GM12891 (cell line): ENCODE results near the gene RPL28.
"Not testable (repeated sequence)": the region's sequence is repeated elsewhere in the genome, so short reads cannot be mapped to it uniquely, and the experiment has no call there.

ENCODE experiments used
- DNase-seq: peaks from one replicate; pipeline ENCODE4 v3.0.0; 2011; ENCODE audit warnings: low spot score; ENCODE audit not compliant: insufficient read length
- FAIRE-seq: peaks from 2 replicates; lab custom pipeline; 2011; peaks lifted over from hg19 to GRCh38; lab: Jason Lieb, UNC
- PAX5 ChIP-seq: IDR thresholded peaks from 2 replicates; pipeline ENCODE4 v1.6.1; 2011; ENCODE audit warnings: low read length, moderate library complexity, mild to moderate bottlenecking; ENCODE audit not compliant: insufficient read depth, severe bottlenecking
- POLR2A ChIP-seq: IDR thresholded peaks from 2 replicates; pipeline ENCODE4 v1.6.1; 2011; ENCODE audit warnings: low read depth, low read length, control low read depth
- POLR2AphosphoS5 ChIP-seq: IDR thresholded peaks from 2 replicates; pipeline ENCODE4 v1.6.1; 2011; ENCODE audit warnings: low read depth, low read length, control low read depth
- POU2F2 ChIP-seq: IDR thresholded peaks from 2 replicates; pipeline ENCODE4 v1.6.1; 2011; ENCODE audit warnings: low read depth, mild to moderate bottlenecking, control low read depth, low read length, moderate library complexity
- SPI1 ChIP-seq: IDR thresholded peaks from 2 replicates; pipeline ENCODE4 v1.6.1; 2011; ENCODE audit warnings: low read depth, low read length, control low read depth
- TAF1 ChIP-seq: IDR thresholded peaks from 2 replicates; pipeline ENCODE4 v1.6.1; 2011; ENCODE audit warnings: low read depth, low read length, control low read depth

Gene RPL28

DNA sequence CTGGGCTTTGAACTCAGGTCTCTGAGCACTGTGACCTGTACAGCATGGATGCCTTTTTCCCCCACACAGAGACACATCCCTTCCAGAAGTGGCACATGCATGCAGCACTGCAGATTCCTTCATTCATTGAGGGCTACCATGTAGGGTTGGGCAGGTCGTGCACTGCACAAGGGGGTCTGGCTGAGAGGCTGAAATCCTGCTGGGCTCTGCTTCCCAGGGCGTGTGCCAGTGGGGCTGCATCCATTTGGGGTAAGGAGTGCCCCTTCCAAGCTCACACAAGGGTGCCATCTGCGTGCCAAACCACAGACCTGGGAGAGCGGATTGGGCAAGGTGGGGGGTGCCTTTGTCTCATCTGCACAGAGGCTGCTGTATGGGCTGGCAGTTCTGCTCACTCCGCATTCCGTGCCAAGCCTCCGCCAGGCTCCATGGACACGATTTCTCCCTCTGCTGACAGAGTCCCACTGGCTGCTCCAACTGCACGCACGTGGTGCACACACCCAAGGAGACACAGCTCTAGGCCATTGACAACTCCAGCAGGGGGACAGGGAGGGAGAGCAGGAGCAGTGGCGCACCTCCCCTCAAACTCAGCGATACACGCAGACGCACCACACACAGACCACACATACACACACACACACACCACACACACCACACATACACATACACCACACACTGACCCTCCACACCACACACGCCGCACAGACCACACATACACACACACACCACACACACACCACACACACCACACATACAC, 61.9 kb downstream of the RPL28 start:
- DNase-seq = no peak
- no peak for FAIRE-seq
- TF ChIP-seq POLR2A (no peak), PAX5 (no peak), POU2F2 (no peak), POLR2AphosphoS5 (no peak), TAF1 (no peak), SPI1 (no peak)

DNA sequence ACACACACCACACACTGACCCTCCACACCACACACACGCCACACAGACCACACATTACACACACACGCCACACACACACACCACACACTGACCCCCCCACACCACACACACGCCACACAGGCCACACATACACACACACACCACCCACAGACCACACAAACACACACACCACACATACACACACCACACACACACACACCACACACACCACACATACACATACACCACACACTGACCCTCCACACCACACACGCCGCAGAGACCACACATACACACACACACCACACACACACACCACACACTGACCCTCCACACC, 62.4 kb downstream of the RPL28 start:
- not testable (repeated sequence) for DNase-seq, FAIRE-seq

DNA sequence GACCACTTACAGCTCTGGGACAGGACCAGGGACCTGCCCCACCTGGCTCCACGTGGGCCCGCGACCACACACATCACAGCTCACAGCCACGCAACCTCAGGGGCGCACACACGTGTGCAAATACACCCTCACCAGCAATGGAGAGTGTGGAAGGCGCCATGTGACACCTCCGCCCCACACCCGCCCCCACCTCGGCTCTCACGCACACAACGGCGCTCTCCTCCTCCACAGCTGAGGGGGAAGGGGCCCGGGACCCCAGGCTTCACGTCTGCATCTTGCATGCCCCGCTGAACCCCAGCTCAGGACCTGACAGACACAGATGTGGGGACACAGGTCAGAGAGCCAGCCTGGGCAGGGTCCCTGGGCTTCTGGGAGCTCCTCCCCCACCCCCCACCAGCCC, 63.7 kb downstream of the RPL28 start:
- no peak for FAIRE-seq
- TF ChIP-seq PAX5 (no peak), POU2F2 (no peak), TAF1 (no peak), SPI1 (no peak), POLR2AphosphoS5 (no peak), POLR2A (no peak)
- DNase-seq = no peak

GRCh38 chr19:55451163-55451964, 65.6 kb downstream of the RPL28 start:
- FAIRE-seq (no peak), DNase-seq (no peak)
- TF ChIP-seq POU2F2 = no peak
- no peak for TF ChIP-seq POLR2AphosphoS5

DNA sequence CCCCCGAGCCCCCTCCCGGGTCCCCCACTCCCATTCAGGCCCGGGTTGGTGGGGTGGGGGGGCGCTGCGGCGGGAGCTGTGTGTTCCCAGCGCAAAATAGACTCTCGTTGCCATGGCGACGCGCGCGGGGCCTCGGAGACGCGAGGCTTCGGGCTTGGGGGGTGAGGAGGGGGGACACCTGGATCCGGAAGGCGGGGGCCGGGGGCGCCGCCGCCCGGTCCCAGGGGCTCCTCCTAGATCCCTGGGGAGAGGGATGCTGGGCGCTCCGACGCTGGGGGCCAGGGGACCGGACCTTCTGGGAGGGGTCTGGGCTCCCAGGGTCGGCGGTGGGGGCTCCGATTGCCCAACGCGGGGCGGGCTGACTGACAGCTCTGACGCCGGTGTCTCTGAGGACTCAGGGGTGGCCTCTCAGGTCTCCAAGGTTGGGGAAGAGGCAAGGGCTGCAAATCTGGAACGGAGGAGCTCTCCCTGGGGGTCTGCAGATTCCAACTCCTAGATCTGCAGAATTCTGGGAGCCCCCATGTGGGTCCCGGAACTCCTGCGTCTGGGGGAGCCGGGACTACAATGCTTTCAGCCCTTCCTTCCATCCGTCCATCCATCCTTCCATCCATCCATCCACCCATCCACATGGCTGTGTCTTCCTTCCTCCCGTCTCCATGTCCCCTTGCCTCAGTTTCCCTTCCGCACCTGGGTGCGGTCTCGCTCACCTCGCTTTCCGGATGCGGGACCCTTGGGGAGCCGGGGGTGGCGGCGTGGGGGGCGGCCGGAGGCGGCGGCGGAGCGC, 66.4 kb downstream of the RPL28 start:
- DNase-seq = no peak
- TF ChIP-seq SPI1 = no peak
- TF ChIP-seq TAF1 = no peak
- no peak for TF ChIP-seq PAX5
- TF ChIP-seq POLR2A = no peak
- no peak for TF ChIP-seq POLR2AphosphoS5
- no peak for TF ChIP-seq POU2F2
- no peak for FAIRE-seq
